ENCODE results near the gene GALNS.
A peak's percentile ranks its signal among the peaks of the same experiment; 100 is the strongest.

The GALNS gene

DNA sequence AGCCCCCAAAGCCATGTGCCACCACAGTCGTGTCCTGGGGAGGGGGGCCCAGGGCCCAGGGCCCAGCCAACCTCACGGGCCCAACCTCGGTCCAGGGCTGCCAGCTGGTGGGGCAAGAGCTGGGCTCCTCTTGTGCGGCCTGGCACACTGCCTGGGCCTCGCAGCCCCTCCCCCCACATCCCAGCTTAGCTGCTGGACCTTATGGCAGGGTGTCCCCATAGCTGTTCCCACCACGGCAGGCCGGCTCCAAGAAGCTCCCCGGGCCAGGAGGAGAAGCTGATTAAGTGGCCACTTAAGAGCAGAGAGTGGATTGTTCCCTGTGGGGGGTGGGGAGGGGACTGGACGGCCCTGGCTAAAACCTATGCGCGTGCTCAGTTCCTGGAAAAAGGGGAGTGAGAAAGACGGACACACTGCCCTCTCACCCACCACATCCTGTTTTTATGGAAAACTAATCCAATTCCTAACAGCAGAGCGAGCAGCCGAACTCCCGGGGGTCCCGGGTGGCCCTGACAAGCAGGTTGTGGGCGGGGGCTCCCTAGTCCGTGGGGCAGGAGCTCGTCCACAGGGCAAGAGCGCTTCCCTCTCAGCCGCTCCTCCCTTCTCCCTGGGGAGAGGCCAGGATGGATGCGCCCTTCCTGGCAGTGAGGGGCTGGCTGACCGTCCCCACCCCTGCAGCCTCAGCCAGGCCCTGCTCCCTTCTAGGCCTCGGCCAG, 88.5 kb downstream of the GALNS start:
- Mint-ChIP-seq H3K27ac (peak overlapping the region; percentile 90), H3K4me3 (peak overlapping the region; percentile 51), H3K9me3 (no peaks in the 10 kb centered on the region), H3K36me3 (peaks cover 38% of the 10 kb centered on the region), H3K4me1 (peaks cover 50% of the 10 kb centered on the region)
- ATAC-seq (no peak), DNase-seq (ENCODE audit: low spot score in 2 of 2) (no peak)

DNA sequence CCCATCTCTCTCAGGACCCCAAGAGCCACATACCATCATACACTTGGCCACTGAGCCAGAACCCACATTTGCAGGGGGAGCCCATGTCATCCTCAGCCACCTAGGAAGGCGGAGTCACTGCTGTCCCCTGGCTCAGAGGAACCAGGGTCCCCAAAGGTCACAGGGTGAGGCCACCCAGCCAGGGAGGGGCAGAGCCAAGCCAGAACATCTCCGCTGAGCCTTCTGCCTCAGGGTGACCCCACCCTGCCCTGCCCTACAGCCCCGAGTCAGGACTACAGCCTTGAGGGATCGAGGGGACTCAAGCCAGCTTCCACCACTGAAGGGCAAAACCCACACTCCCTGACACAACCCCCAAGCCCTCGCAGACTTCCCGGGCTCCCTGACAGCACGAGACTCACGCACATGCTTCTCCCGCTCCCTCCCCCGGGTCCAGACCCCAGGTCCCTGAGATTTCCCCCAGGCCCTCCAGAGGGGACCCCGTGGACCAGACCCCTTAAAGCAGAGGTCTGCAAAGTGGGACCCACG, 89.1 kb downstream of the GALNS start:
- Mint-ChIP-seq H3K27ac (peak overlapping the region; percentile 90), H3K36me3 (peaks cover 42% of the 10 kb centered on the region), H3K4me1 (peaks cover 52% of the 10 kb centered on the region), H3K4me3 (peak overlapping the region; percentile 51), H3K9me3 (no peaks in the 10 kb centered on the region)
- no peak for ATAC-seq
- DNase-seq (ENCODE audit: low spot score in 2 of 2): no peak

DNA sequence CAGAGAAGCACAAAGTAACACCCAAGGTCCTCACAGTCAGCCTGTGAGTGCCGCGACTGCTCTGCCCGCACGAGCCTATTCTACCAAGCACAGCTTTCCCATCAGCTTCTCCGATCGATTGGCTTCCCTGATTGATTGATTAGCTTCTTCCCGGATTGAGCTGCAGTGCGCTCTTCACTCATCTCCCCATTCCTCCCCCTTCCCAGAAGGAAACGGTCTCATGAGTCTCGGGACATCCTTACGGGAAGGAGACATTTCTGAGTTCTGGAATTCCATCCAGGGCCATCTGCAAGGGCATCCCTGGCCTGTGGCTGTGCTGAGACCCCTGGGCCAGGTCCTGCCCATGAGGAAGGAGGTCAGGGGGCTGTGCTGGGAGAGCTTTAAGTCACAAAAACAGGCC, 89.8 kb downstream of the GALNS start:
- no peak for DNase-seq (ENCODE audit: low spot score in 2 of 2)
- Mint-ChIP-seq H3K9me3 (no peaks in the 10 kb centered on the region), H3K4me1 (peaks cover 52% of the 10 kb centered on the region), H3K36me3 (peaks cover 42% of the 10 kb centered on the region), H3K27ac (peak overlapping the region; percentile 90), H3K4me3 (peak overlapping the region; percentile 51)
- ATAC-seq: no peak

DNA sequence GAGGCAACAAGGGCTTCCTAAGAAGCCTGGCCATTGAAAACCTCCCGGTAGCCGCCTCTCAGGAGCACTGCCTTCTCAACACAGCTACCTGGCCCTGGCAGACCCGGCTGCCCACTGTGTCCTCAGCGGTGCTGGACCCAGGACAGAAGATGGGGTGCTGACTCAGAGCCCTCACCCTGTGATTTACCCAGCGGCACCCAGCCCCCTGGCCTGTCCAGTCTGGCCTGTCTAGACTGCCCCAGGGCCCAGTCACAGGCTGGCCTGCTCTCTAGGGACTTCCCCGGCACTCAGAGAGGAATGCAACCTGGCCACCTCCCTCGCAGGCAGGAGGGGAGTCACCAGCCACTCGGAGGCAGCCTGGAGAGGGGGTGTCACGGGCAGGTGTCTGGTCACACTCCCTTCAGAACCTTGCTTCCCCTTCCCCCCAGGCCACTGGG, 91.8 kb downstream of the GALNS start:
- H3K9me3 Mint-ChIP-seq: no peaks in the 10 kb centered on the region
- H3K4me1 Mint-ChIP-seq: peaks cover 60% of the 10 kb centered on the region
- no peak overlapping the region for H3K27ac Mint-ChIP-seq
- DNase-seq (ENCODE audit: low spot score in 2 of 2) (no peak), ATAC-seq (no peak)
- H3K4me3 Mint-ChIP-seq: no peak overlapping the region
- peaks cover 37% of the 10 kb centered on the region for H3K36me3 Mint-ChIP-seq

DNA sequence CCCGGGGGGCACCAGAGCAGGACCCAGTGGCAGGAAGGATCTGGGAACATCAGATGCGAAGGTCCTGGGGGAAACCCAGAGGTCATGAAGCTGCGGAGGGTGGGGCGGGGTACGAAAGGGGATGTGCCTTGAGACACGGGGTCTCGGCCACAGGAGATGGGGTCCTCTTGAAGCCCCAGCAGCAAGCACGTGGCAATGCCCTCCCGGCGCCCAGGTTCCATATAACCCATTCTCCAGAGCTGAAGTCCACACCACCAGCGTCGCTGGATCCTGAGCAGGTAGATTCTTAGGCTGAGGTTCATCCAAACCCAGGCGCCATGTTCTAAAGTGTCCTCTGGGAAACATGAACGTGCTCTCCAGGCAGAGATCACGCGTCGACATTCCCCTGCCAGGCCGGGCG, 92.7 kb downstream of the GALNS start:
- Mint-ChIP-seq H3K4me3 (no peak overlapping the region), H3K4me1 (peaks cover 59% of the 10 kb centered on the region), H3K9me3 (no peaks in the 10 kb centered on the region), H3K27ac (peak overlapping the region; percentile 1), H3K36me3 (peaks cover 39% of the 10 kb centered on the region)
- DNase-seq (ENCODE audit: low spot score in 2 of 2) (no peak), ATAC-seq (no peak)

All from stimulated activated effector memory CD8-positive, alpha-beta T cell treated with anti-CD3 and anti-CD28 coated beads, Interleukin-12 subunit alpha, Interleukin-12 subunit beta, amount 100 ng/mL, for 72 hours (primary cell).